Measurements from ENCODE around the gene C17orf67. TPM values are rescaled to one million over a fixed set of nuclear protein-coding genes. Genes with fewer than 3 reads are reported as not detected.

C17orf67 gene
- total RNA-seq, 1 donor from 2014 or later = 1.4 TPM

DNA sequence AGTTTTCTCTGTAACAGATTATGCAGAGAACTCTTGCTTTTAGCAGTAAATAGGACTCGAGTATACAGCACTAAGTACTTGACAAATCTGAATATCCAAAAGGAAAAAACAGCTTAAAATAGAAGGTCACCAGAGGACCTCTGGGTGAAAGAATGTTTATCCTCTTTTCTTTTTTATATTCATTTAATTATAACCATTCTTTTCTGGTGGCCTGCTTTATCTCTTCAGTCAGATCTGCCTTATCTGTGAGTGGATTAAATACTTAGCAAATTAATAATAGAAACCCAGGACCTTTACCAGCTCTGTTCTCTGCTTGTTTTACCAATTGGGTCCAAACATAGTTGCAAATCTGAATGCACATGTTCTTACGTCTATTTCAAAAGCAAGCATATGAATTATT is 8.9 kb upstream of the C17orf67 start:
- peaks cover 3% of the 10 kb centered on the region for H3F3A ChIP-seq (ENCODE audit: low read depth)
- Mint-ChIP-seq H3K9me3 (no peaks in the 10 kb centered on the region), H3K4me1 (no peaks in the 10 kb centered on the region), H3K27me3 (ENCODE audit: insufficient read depth, low read depth) (no peaks in the 10 kb centered on the region), H3K27ac (no peak overlapping the region), H3K4me3 (no peak overlapping the region), H3K36me3 (peaks cover 5% of the 10 kb centered on the region)
- H3K79me2 ChIP-seq (ENCODE audit: low read depth) = no peaks in the 10 kb centered on the region
- peaks cover 1% of the 10 kb centered on the region for H4K20me1 ChIP-seq (ENCODE audit: low read depth)
- no peak overlapping the region for H3K9ac ChIP-seq
- H3K36me3 ChIP-seq = no peaks in the 10 kb centered on the region
- H3K4me2 ChIP-seq = no peak overlapping the region
- H3K4me1 ChIP-seq = no peaks in the 10 kb centered on the region
- H3K4me3 ChIP-seq = no peak overlapping the region
- no peak overlapping the region for H3K27ac ChIP-seq
- no peak overlapping the region for H2AFZ ChIP-seq (replicated peaks)
- H3K9me3 ChIP-seq (ENCODE audit: low read depth) = no peaks in the 10 kb centered on the region
- DNase-seq (ENCODE audit: low spot score) = no peak
- TF ChIP-seq EZH2phosphoT487 (IDR thresholded peaks at IDR 0.05) (no peak), EZH2 (IDR thresholded peaks at IDR 0.05) (no peak)
- TF ChIP-seq, protein P1, sequence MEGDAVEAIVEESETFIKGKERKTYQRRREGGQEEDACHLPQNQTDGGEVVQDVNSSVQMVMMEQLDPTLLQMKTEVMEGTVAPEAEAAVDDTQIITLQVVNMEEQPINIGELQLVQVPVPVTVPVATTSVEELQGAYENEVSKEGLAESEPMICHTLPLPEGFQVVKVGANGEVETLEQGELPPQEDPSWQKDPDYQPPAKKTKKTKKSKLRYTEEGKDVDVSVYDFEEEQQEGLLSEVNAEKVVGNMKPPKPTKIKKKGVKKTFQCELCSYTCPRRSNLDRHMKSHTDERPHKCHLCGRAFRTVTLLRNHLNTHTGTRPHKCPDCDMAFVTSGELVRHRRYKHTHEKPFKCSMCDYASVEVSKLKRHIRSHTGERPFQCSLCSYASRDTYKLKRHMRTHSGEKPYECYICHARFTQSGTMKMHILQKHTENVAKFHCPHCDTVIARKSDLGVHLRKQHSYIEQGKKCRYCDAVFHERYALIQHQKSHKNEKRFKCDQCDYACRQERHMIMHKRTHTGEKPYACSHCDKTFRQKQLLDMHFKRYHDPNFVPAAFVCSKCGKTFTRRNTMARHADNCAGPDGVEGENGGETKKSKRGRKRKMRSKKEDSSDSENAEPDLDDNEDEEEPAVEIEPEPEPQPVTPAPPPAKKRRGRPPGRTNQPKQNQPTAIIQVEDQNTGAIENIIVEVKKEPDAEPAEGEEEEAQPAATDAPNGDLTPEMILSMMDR (IDR thresholded peaks at IDR 0.05) = no peak
- H3K27me3 ChIP-seq = no peaks in the 10 kb centered on the region

- no peak for DNase-seq (ENCODE audit: low spot score)
- Histone ChIP-seq H3K4me3 (no peak overlapping the region), H4K20me1 (ENCODE audit: low read depth) (peaks cover 5% of the 10 kb centered on the region), H3K9ac (no peak overlapping the region), H3K36me3 (no peaks in the 10 kb centered on the region), H3F3A (ENCODE audit: low read depth) (peaks cover 16% of the 10 kb centered on the region), H2AFZ (replicated peaks) (no peak overlapping the region), H3K79me2 (ENCODE audit: low read depth) (no peaks in the 10 kb centered on the region), H3K4me2 (no peak overlapping the region), H3K27me3 (peaks cover 28% of the 10 kb centered on the region), H3K4me1 (peaks cover 4% of the 10 kb centered on the region), H3K9me3 (ENCODE audit: low read depth) (no peaks in the 10 kb centered on the region), H3K27ac (no peak overlapping the region)
- no peak overlapping the region for H3K4me3 Mint-ChIP-seq
- H3K9me3 Mint-ChIP-seq = no peaks in the 10 kb centered on the region
- H3K36me3 Mint-ChIP-seq = peaks cover 5% of the 10 kb centered on the region
- TF ChIP-seq EZH2phosphoT487 (IDR thresholded peaks at IDR 0.05) (no peak), EZH2 (IDR thresholded peaks at IDR 0.05) (no peak)
- TF ChIP-seq, protein P1 (IDR thresholded peaks at IDR 0.05) = no peak
- H3K4me1 Mint-ChIP-seq = peaks cover 9% of the 10 kb centered on the region
- peaks cover 4% of the 10 kb centered on the region for H3K27me3 Mint-ChIP-seq (ENCODE audit: insufficient read depth, low read depth)
- no peak overlapping the region for H3K27ac Mint-ChIP-seq
These were observed 5.0 kb upstream of the C17orf67 start for GRCh38 chr17:56838687-56839086.

- DNase-seq (ENCODE audit: low spot score) = no peak
- H3K4me3 ChIP-seq = peak overlapping the region; percentile 72
- H3K9me3 ChIP-seq (ENCODE audit: low read depth) = no peaks in the 10 kb centered on the region
- peaks cover 20% of the 10 kb centered on the region for H3F3A ChIP-seq (ENCODE audit: low read depth)
- peak overlapping the region; percentile 95 for H3K4me2 ChIP-seq
- H3K36me3 Mint-ChIP-seq = peaks cover 23% of the 10 kb centered on the region
- H3K4me1 ChIP-seq = peaks cover 10% of the 10 kb centered on the region
- peak overlapping the region; percentile 98 for H2AFZ ChIP-seq (replicated peaks)
- no peak overlapping the region for H3K9ac ChIP-seq
- peaks cover 11% of the 10 kb centered on the region for H3K9me3 Mint-ChIP-seq
- no peaks in the 10 kb centered on the region for H3K36me3 ChIP-seq
- H3K27ac Mint-ChIP-seq = no peak overlapping the region
- H3K79me2 ChIP-seq (ENCODE audit: low read depth) = no peaks in the 10 kb centered on the region
- H3K27me3 Mint-ChIP-seq (ENCODE audit: insufficient read depth, low read depth) = peaks cover 4% of the 10 kb centered on the region
- H3K4me3 Mint-ChIP-seq = peak overlapping the region; percentile 89
- H3K4me1 Mint-ChIP-seq = peaks cover 17% of the 10 kb centered on the region
- peaks cover 46% of the 10 kb centered on the region for H3K27me3 ChIP-seq
- H4K20me1 ChIP-seq (ENCODE audit: low read depth) = peaks cover 14% of the 10 kb centered on the region
- TF ChIP-seq EZH2 (IDR thresholded peaks at IDR 0.05) (no peak), EZH2phosphoT487 (IDR thresholded peaks at IDR 0.05) (no peak)
- TF ChIP-seq, protein P1 (IDR thresholded peaks at IDR 0.05) = no peak
- no peak overlapping the region for H3K27ac ChIP-seq
These were observed 1.5 kb upstream of the C17orf67 start for GRCh38 chr17:56835264-56835585.

Data from neural progenitor cell (in vitro differentiated cells).